T-helper 1 cell treated with Interleukin-12 subunit alpha and Interleukin-12 subunit beta and Interleukin-4 antibody, amounts not matched to agents 30 μg/mL and 1 μg/mL, for 36 hours (primary cell): ENCODE results near the gene GSTO1.

Source experiments
- H3K27ac Mint-ChIP-seq: one replicate; pipeline ENCODE4 v1.8.0; 2021; ENCODE audit warnings: mild to moderate bottlenecking, mixed read lengths
- H3K27me3 Mint-ChIP-seq: one replicate; pipeline ENCODE4 v1.8.0; 2021; ENCODE audit warnings: low read depth, mixed read lengths
- H3K36me3 Mint-ChIP-seq: one replicate; pipeline ENCODE4 v1.8.0; 2021; ENCODE audit warnings: low read depth, mixed read lengths
- H3K4me1 Mint-ChIP-seq: one replicate; pipeline ENCODE4 v1.8.0; 2021; ENCODE audit warnings: low read depth, mixed read lengths
- H3K4me3 Mint-ChIP-seq: one replicate; pipeline ENCODE4 v1.8.0; 2021; ENCODE audit warnings: mild to moderate bottlenecking, moderate library complexity, mixed read lengths
- H3K9me3 Mint-ChIP-seq: one replicate; pipeline ENCODE4 v1.8.0; 2021; ENCODE audit warnings: mixed read lengths

Gene GSTO1

DNA sequence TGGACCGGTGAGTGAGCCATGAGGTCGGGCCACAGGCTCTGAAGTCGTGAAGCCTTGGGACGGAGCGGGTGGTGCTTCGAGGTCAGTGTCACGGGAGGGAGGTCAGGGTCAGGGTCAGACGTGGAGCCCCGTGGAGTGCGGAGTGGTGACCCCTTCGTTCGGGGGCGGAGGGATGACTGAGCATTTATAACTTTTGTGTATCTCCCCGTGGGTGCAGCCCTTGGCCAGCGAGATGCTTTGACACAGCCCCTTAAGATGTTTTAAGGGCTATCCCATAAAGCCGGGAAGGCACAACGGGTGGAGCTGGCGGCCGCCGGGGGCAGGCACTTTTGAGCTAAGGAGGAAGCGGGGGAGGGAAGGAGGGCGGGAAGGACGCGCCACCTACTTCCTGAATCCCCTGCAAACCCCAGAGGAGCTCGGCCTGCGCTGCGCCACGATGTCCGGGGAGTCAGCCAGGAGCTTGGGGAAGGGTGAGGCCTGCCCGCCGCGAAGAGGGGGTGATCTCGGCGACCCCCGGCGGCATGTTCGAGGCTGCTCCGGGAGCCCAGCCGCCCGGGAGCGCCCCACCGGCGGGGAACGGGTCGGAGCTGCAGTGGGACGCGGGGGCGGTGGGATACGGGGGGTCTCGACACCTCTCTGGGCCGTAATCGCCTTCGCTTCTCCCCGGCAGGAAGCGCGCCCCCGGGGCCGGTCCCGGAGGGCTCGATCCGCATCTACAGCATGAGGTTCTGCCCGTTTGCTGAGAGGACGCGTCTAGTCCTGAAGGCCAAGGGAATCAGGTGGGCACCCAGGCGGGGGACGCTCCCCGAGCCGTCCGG lies at the start of gene GSTO1:
GSTO1 (plus strand) TSS at position 400 of the 818 bp plus-strand sequence; CDS start at position 437, 37 bp downstream.
- peaks cover 17% of the 10 kb centered on the region for H3K27me3 Mint-ChIP-seq
- H3K4me1 Mint-ChIP-seq = peaks cover 45% of the 10 kb centered on the region
- peak within 1 kb of the TSS; percentile 92 for H3K27ac Mint-ChIP-seq
- peak within 1 kb of the TSS; percentile 92 for H3K4me3 Mint-ChIP-seq
- H3K9me3 Mint-ChIP-seq = no peaks in the 10 kb centered on the region
- H3K36me3 Mint-ChIP-seq = peaks cover 27% of the 10 kb centered on the region

- Mint-ChIP-seq H3K27me3 (peaks cover 55% of the 10 kb centered on the region), H3K4me1 (no peaks in the 10 kb centered on the region), H3K27ac (no peak overlapping the region), H3K9me3 (no peaks in the 10 kb centered on the region), H3K4me3 (no peak overlapping the region), H3K36me3 (no peaks in the 10 kb centered on the region)
Measured at GRCh38 chr10:104208730-104209129, 46.0 kb upstream of the GSTO1 start.

DNA sequence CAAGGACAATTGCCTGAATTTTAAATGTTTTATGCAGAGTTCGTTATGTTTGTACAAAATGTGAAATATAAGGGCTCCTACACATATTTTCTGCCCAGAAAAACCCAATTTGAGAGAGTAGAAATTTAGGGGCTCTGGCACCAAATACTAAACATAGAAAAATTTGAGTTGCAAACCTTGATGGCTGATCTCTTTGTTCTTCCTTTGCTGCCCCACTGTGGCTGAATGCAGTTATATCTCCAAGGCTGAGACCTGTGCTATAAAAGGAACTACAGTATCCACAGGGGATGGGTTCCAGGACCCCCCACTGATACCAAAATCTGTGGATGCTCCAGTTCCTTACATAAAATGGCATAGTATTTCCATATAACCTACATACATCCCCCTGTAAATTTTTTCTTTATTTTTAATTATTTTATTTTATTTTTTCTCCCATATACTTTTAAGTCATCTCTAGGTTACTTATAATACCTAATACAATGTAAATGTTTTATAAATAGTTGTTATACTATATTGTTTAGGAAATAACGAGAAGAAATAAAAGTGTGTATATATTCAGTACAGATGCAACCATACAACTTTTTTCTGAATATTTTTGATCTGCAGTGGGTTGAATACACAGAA lies 45.0 kb upstream of the GSTO1 start:
- Mint-ChIP-seq H3K4me1 (no peaks in the 10 kb centered on the region), H3K4me3 (no peak overlapping the region), H3K27me3 (peaks cover 46% of the 10 kb centered on the region), H3K27ac (no peak overlapping the region), H3K36me3 (no peaks in the 10 kb centered on the region), H3K9me3 (no peaks in the 10 kb centered on the region)

DNA sequence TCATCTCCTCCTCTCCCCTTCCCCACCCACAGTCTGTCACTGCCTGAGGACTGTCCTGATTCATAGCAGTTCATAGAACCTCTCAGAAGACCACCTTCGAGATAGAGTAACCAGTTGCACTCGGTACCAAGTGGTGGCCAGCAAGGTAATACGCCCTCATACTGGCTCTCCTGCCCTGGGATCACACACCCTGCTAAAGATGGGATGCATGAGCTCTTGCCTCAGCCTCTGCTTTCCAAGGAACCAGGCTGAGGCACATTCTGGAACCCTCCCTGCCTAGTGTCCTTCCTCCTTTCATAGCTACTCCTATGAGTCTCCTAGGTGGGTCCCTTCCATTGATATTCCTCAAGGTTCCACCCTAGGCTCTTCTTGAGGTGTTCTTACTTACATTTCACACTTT lies 38.1 kb upstream of the GSTO1 start:
- H3K4me3 Mint-ChIP-seq = no peak overlapping the region
- no peaks in the 10 kb centered on the region for H3K4me1 Mint-ChIP-seq
- no peaks in the 10 kb centered on the region for H3K36me3 Mint-ChIP-seq
- H3K27me3 Mint-ChIP-seq = peaks cover 26% of the 10 kb centered on the region
- H3K9me3 Mint-ChIP-seq = no peaks in the 10 kb centered on the region
- H3K27ac Mint-ChIP-seq = no peak overlapping the region

GRCh38 chr10:104218751-104219150 lies 35.9 kb upstream of the GSTO1 start:
- no peak overlapping the region for H3K27ac Mint-ChIP-seq
- no peaks in the 10 kb centered on the region for H3K36me3 Mint-ChIP-seq
- H3K27me3 Mint-ChIP-seq = peaks cover 23% of the 10 kb centered on the region
- no peaks in the 10 kb centered on the region for H3K4me1 Mint-ChIP-seq
- H3K4me3 Mint-ChIP-seq = no peak overlapping the region
- no peaks in the 10 kb centered on the region for H3K9me3 Mint-ChIP-seq

DNA sequence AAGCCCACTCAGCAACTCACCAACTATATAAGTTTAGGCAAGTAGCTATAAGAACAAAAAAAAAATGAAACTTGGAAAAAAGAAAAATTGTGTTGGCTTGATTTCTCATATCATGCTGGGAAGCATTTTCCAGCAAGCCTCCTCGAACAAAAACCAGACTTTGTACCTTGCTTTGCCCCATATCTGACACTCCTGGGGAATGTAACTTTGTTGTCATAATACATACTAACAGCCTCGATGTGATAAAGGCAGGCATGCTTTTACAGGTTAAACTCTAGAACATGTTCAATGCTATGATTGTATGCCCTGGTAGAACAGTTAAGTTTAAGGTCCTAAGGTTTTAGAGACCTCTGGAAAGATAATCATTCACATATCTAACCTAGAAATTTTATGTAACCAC lies 34.2 kb upstream of the GSTO1 start:
- no peaks in the 10 kb centered on the region for H3K4me1 Mint-ChIP-seq
- H3K9me3 Mint-ChIP-seq = no peaks in the 10 kb centered on the region
- H3K4me3 Mint-ChIP-seq = no peak overlapping the region
- peaks cover 24% of the 10 kb centered on the region for H3K27me3 Mint-ChIP-seq
- no peaks in the 10 kb centered on the region for H3K36me3 Mint-ChIP-seq
- H3K27ac Mint-ChIP-seq = no peak overlapping the region

DNA sequence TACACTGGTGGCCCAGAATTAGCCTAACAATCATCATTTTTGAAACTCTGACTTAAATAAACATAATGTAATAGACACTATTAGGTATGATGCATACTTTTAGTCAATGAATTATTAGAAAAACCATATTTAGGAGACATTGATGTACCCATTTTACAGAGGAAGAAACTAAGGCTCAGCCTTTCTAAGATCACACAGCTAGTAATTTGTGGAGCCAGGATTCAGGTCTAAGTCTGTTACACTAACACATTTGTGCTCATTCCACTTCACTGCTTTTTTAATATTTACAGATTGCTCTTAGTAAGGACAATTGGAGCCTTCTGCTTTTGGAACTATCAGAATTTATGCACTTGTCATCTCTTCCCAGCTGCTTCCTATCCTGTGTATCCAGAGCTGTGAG lies 31.4 kb upstream of the GSTO1 start:
- H3K27me3 Mint-ChIP-seq = peaks cover 32% of the 10 kb centered on the region
- no peak overlapping the region for H3K4me3 Mint-ChIP-seq
- H3K9me3 Mint-ChIP-seq = no peaks in the 10 kb centered on the region
- H3K27ac Mint-ChIP-seq = no peak overlapping the region
- no peaks in the 10 kb centered on the region for H3K4me1 Mint-ChIP-seq
- no peaks in the 10 kb centered on the region for H3K36me3 Mint-ChIP-seq

DNA sequence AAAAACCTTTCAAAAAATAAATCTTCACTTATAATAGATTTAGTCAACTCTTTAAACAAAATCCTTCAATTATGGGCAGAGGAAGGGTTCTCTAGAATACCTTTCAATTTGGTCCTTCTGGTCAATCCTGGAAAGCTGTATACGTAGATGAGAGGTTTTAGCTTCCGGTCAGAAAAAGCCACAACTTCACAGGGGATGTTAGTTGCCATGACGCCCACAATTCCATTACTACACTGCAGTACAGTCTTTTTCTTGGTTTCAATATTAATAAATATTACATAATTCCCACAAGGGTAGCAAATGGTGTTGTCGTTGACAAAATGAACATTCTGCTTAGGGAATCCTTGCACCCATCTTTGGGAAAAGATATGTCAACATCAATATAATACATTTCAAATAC lies 24.2 kb upstream of the GSTO1 start:
- Mint-ChIP-seq H3K9me3 (peaks cover 5% of the 10 kb centered on the region), H3K27me3 (peaks cover 36% of the 10 kb centered on the region), H3K27ac (no peak overlapping the region), H3K4me3 (no peak overlapping the region), H3K4me1 (peaks cover 7% of the 10 kb centered on the region), H3K36me3 (no peaks in the 10 kb centered on the region)

GRCh38 chr10:104231784-104232612 lies 22.7 kb upstream of the GSTO1 start, which contains the start of gene CFAP43:
Gene CFAP43 (minus strand): TSS chr10:104232364. CDS start chr10:104232246, 118 bp downstream.
- no peaks in the 10 kb centered on the region for H3K36me3 Mint-ChIP-seq
- peak within 1 kb of the TSS; percentile 76 for H3K27ac Mint-ChIP-seq
- H3K4me3 Mint-ChIP-seq = peak within 1 kb of the TSS; percentile 88
- H3K4me1 Mint-ChIP-seq = peaks cover 7% of the 10 kb centered on the region
- peaks cover 6% of the 10 kb centered on the region for H3K9me3 Mint-ChIP-seq
- H3K27me3 Mint-ChIP-seq = peaks cover 43% of the 10 kb centered on the region

DNA sequence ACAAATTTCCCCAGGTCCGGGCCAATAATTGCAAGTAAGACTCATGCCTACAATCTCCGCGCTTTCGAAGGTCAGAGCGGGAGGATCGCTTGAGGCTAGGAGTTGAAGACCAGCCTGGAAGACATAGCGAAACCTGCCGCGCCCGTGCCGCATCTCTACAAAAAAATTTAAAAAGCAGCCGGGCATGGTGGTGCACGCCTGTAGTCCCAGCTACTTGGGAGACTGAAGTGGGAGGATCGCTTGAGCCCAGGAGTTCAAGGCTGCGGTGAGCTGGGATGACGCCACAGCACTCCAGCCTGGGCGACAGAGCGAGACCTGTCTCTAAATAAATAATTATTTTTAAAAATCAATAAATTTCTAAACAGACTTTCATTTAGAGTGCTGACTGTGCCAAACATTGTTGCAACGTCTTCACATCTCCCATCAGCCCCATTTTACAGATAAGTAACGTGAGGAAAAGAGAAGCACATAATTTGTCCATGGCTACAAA lies 22.0 kb upstream of the GSTO1 start:
- Mint-ChIP-seq H3K4me3 (peak overlapping the region; percentile 88), H3K4me1 (peaks cover 7% of the 10 kb centered on the region), H3K27me3 (peaks cover 49% of the 10 kb centered on the region), H3K27ac (peak overlapping the region; percentile 47), H3K36me3 (no peaks in the 10 kb centered on the region), H3K9me3 (peaks cover 6% of the 10 kb centered on the region)

DNA sequence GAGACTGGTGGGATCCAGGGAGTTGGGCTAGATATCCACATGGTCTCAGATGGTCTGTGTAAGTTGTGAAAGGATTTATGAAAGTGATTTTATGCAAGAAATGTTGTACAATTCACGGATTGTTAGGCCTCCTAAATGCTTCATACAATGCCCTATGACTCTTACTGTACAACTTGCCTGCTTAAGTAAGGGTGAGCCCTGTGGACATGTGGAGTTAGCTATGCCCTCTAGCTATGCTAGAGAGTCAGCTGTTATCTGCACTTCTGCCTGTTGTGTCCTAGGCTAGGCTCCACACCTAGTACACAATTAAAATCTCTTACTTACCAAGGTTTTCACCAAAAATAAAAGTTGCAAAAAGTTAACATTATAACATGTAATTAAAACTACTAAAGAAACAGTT lies 20.9 kb upstream of the GSTO1 start:
- Mint-ChIP-seq H3K27ac (no peak overlapping the region), H3K9me3 (peaks cover 6% of the 10 kb centered on the region), H3K27me3 (peaks cover 54% of the 10 kb centered on the region), H3K36me3 (no peaks in the 10 kb centered on the region), H3K4me3 (peak overlapping the region; percentile 59), H3K4me1 (peaks cover 7% of the 10 kb centered on the region)

DNA sequence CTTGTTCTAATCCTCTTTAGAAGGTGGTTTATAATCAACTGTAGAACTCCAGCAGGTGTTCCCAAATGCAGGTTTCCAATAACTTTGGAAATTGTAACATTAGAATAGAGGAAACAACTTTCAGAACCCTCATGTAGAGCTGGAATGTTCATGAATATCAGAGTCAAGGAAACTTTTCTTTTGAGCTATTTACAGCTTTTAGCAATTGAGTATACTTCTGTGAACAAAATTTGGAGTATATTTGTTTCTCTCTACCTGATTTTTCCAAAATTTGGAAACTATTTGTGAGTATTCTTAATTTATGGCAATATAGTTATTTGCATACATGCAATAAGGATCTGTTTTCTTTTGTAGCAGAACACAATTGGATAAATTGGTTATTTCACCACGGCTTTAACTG lies 19.8 kb upstream of the GSTO1 start:
- no peak overlapping the region for H3K27ac Mint-ChIP-seq
- H3K27me3 Mint-ChIP-seq = peaks cover 60% of the 10 kb centered on the region
- H3K36me3 Mint-ChIP-seq = no peaks in the 10 kb centered on the region
- peaks cover 6% of the 10 kb centered on the region for H3K9me3 Mint-ChIP-seq
- H3K4me3 Mint-ChIP-seq = no peak overlapping the region
- peaks cover 7% of the 10 kb centered on the region for H3K4me1 Mint-ChIP-seq

DNA sequence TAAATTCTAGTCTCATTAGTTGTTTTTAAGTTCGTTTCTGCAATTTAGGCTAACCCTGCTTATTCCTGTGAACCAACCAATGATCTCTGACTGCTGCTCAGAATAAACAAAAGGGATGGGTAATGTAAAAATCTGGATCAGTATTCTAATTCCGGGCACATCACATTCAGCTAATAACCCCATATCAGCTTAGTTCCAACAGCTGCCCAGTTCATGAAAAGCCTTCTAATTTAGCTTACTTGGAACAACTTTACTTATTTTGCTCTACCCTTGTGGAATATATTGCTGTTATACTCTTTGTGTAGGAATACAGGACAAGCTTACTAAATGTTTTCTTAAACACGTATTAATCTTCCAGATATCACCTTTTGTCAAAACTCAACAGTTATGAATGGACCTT lies 18.9 kb upstream of the GSTO1 start:
- H3K27me3 Mint-ChIP-seq = peaks cover 63% of the 10 kb centered on the region
- peaks cover 7% of the 10 kb centered on the region for H3K4me1 Mint-ChIP-seq
- H3K36me3 Mint-ChIP-seq = no peaks in the 10 kb centered on the region
- peaks cover 6% of the 10 kb centered on the region for H3K9me3 Mint-ChIP-seq
- no peak overlapping the region for H3K4me3 Mint-ChIP-seq
- no peak overlapping the region for H3K27ac Mint-ChIP-seq

DNA sequence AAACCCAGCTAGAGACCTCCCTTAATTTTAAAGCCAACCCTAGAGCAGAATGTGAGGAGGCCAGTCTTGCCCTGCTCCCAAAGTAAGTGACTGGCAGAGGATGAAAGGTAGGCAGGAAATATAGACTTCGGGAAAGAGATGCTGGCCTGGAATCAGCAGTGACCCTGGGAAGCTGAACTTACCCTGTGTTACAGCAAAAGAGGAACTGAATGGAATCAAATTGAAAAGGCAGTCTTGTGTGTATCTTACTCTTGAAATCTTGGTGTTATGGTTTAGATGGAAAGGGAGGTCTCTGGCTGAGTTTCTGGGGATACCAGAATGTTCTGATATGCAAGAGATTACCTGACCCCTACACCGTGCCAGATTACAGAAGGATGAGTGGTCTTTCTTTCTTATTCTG lies 14.6 kb upstream of the GSTO1 start:
- H3K9me3 Mint-ChIP-seq = peaks cover 5% of the 10 kb centered on the region
- H3K4me3 Mint-ChIP-seq = no peak overlapping the region
- no peaks in the 10 kb centered on the region for H3K36me3 Mint-ChIP-seq
- H3K27me3 Mint-ChIP-seq = peaks cover 66% of the 10 kb centered on the region
- no peaks in the 10 kb centered on the region for H3K4me1 Mint-ChIP-seq
- H3K27ac Mint-ChIP-seq = no peak overlapping the region
